ENCODE data around the gene ONECUT2. TPM values are rescaled to one million over a fixed set of nuclear protein-coding genes. Genes with fewer than 3 reads are reported as not detected.

The ONECUT2 gene
- total and polyA plus RNA-seq, 12 donors = 0.07 to 4.6 (median 0.23) TPM; not detected in 1

DNA sequence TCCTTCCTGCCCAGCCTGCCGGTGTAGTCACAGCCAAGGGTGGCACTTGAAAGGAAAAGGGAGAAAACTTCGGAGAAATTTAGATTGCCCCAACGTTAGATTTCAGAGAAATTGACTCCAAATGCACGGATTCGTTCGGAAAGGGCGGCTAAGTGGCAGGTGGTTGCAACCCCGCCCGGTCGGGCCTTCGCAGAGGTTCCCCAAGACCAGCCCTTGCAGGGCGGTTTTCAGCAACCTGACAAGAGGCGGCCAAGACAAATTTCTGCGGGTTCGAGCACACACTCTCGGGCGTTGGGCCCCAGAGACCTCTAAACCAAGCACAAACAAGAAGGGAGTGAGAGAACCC is 4.8 kb downstream of the ONECUT2 start:
- TF ChIP-seq CTCF (IDR thresholded peaks at IDR 0.05) (no peak), POLR2A (IDR thresholded peaks at IDR 0.05) (no peak)
- no peaks in the 10 kb centered on the region for H3K36me3 ChIP-seq (replicated peaks in 1 of 2)
- no peak for DNase-seq
- intact Hi-C loops (cut with DNase I) = no loop called here
- H3K9me3 ChIP-seq (replicated peaks in 1 of 3) = no peaks in the 10 kb centered on the region
- H3K27me3 ChIP-seq = peaks cover 71% of the 10 kb centered on the region
- no peak overlapping the region for H3K4me3 ChIP-seq
- no peak overlapping the region for H3K27ac ChIP-seq
- peaks cover 12 to 27% of the 10 kb centered on the region in 2 donors for H3K4me1 ChIP-seq (replicated peaks in 1 of 2)
- WGBS, 4 donors = 12 to 26% (median 14%) methylated on average over 16 to 17 of the region's 17 CpGs

DNA sequence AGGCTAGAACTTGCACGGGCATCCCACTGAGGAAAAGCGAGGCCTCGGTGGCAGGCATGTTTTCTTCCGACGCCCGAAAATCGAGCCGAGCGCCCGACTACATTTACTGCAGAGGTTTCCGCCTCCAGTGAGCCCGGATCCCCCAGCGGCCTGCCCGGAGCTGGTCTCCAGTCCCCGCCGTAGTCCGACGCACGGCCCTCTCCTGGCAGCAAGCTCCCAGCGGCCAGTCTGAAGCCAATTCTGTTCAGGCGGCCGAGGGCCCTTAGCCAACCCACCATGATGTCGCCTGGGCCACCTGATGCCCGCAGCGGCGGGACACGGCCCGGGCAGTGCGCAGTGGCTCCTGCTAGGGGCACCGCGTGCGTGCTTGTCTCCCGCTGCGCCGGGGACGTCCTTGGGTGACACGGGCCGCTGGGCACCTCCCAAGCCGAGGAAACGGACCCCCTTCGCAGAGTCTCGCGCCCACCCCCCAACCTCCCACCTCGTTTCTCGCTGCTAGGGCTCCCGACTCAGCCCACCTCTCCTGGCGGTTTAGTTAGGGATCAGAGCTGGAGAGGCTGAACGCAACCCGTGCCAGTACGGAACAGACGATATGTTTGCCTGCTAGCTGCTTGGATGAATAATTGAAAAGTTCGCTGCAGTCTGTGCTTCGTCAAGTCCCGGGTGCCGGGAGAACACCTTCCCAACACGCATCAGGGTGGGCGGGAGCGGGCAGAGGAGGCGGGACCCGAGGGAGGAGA is 5.3 kb downstream of the ONECUT2 start:
- 1 to 5% (median 3%) methylated on average over 11 to 60 of the region's 60 CpGs for WGBS, 4 donors
- Histone ChIP-seq H3K27ac (no peak overlapping the region), H3K27me3 (peaks cover 71% of the 10 kb centered on the region), H3K36me3 (replicated peaks in 1 of 2) (no peaks in the 10 kb centered on the region), H3K4me1 (replicated peaks in 1 of 2) (peaks cover 12 to 27% of the 10 kb centered on the region in 2 donors), H3K4me3 (no peak overlapping the region), H3K9me3 (replicated peaks in 1 of 3) (no peaks in the 10 kb centered on the region)
- intact Hi-C loops (cut with DNase I) = no loop called here
- TF ChIP-seq CTCF (IDR thresholded peaks at IDR 0.05) = no peak
- no peak for TF ChIP-seq POLR2A (IDR thresholded peaks at IDR 0.05)
- no peak for DNase-seq

DNA sequence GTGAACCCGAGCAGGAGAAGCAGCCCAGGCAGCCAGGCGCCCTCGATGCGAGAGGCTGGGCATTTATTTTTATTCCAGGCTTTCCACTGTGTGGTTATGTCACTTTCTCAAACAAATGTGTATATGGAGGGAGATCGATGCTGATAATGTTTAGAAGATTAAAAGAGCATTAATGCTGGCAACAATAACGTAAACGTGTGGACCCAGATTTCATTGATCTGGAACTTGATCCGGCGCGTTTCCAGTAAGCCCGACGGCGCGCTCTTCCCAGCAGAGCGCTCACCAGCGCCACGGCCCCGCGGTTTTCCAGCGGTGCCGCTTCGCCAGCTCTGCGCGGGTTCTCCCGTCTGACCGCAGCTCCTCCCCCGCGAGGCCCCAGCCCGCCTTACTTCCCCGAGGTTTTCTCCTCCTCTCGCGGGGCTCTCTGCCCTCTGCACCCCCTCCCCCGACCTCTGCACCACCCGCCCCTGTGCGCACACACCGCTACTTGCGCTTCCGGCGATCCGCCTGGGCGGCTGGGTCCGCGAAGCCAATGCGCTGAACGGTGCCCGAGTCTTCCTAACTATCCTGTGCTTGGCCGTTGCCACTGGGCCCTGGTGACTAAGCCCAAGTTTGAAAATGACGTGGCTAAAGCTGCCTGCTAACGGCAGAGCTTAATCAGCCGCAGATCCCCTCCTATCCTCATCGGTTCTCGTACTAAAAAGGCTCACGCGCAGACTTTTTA is 6.1 kb downstream of the ONECUT2 start:
- intact Hi-C loops (cut with DNase I) = no loop called here

More for the DNA sequence above, 6.1 kb downstream of the ONECUT2 start:
- TF ChIP-seq POLR2A (IDR thresholded peaks at IDR 0.05) (no peak), CTCF (IDR thresholded peaks at IDR 0.05) (no peak)
- peak in 1 of 7 donors; percentile 38 for DNase-seq
- no peaks in the 10 kb centered on the region for H3K9me3 ChIP-seq (replicated peaks in 1 of 3)
- H3K27me3 ChIP-seq = peaks cover 70% of the 10 kb centered on the region
- 3 to 5% (median 4%) methylated on average over 24 to 54 of the region's 54 CpGs for WGBS, 4 donors
- H3K27ac ChIP-seq = no peak overlapping the region
- H3K4me1 ChIP-seq (replicated peaks in 1 of 2) = peaks cover 12 to 26% of the 10 kb centered on the region in 2 donors
- H3K36me3 ChIP-seq (replicated peaks in 1 of 2) = no peaks in the 10 kb centered on the region
- H3K4me3 ChIP-seq = peak overlapping the region in 1 of 4 donors; percentile 27
